Brain pericyte (primary cell): Measurements from ENCODE around the gene ERFE.
"Not testable (repeated sequence)": the region's sequence is repeated elsewhere in the genome, so short reads cannot be mapped to it uniquely, and the experiment has no call there.

Source experiments
- DNase-seq: peaks from one replicate; pipeline ENCODE4 v3.0.0-alpha.2; 2012; ENCODE audit warnings: low read depth, low spot score

Gene ERFE, protein sequence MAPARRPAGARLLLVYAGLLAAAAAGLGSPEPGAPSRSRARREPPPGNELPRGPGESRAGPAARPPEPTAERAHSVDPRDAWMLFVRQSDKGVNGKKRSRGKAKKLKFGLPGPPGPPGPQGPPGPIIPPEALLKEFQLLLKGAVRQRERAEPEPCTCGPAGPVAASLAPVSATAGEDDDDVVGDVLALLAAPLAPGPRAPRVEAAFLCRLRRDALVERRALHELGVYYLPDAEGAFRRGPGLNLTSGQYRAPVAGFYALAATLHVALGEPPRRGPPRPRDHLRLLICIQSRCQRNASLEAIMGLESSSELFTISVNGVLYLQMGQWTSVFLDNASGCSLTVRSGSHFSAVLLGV

GRCh38 chr2:238158509-238159070 is at the start of gene ERFE:
TSS of gene ERFE (plus strand) at chr2:238158970. CDS start at chr2:238159008, 38 bp downstream.
- no peak for DNase-seq

GRCh38 chr2:238113611-238114010 is 45.2 kb upstream of the ERFE start:
- no peak for DNase-seq

DNA sequence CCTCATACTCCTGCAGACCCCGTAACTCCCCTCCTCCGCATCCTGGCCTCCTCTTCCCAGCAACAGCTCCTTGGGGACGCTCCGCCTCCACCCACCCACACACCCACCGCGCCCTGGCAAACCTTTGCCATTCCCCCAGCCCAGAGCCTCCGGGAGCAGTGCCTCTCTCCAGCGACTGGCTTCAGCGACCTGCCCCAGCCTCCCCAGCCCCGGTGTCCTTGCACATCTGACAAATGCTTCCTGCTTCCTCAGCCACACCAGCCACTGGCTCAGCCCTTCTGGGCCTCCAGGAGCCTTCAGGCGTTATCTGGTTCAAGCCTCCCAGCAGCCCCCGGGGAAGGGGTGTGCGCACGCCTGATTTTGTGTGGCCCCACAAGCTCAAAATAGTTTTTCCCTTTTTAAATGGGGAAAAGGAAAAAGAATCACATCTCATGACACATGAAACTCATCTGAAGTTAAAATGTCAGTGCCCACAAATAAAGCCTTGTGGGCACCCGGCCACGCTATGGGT is 44.4 kb upstream of the ERFE start:
- DNase-seq: no peak

DNA sequence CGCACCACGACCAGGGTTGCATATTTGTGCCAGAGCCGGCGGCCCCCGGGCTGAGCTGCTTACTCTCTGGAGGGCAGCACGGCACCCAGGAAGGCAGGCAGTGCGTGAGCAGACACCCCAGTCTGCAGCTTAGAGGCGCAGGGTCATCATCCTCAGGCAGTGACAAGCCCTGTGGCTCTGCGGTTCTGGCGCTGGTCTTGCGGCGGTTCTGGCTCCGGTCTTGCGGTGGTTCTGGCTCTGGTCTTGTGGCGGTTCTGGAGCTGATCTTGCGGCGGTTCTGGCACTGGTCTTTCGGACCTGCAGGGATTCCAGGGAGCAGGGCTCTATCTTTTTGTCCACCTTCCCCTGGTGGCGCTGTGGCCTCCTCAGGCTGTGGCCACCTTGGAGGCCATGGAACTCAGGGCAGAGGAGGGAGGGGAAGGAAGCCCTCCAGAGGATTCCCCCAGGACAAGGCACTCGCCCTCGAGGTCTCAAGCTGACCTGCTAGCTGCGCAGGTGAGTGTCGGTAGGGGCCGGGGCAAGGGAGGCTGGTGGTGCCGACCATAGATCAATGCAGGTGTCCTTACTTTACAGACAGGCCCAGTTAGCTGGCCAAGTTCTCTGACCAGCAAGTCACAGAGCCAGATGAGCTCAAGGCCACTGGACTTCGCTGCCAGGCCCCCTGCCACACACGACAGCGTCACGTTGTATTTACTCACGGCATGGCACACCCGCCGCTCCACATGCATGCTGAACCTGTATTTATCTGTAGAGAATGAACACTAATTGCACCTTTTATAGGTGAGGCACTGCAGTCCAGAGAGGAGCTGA is 43.7 kb upstream of the ERFE start:
- DNase-seq: no peak

DNA sequence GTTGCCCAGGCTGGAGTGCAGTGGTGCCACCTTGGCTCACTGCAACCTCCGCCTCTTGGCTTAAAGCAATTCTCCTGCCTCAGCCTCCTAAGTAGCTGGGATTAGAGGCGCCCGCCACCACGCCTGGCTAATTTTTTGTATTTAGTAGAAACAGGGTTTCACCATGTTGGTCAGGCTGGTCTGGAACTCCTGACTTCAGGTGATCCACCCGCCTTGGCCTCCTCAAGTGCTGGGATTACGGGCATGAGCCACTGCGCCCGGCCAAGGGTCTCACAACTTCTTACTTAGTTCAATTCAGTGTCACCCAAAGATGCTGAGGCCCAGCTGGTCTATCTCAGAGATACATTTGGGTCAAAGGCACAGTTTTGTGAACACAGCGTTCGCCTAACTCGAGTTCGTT is 43.1 kb upstream of the ERFE start:
- not testable (repeated sequence) for DNase-seq

DNA sequence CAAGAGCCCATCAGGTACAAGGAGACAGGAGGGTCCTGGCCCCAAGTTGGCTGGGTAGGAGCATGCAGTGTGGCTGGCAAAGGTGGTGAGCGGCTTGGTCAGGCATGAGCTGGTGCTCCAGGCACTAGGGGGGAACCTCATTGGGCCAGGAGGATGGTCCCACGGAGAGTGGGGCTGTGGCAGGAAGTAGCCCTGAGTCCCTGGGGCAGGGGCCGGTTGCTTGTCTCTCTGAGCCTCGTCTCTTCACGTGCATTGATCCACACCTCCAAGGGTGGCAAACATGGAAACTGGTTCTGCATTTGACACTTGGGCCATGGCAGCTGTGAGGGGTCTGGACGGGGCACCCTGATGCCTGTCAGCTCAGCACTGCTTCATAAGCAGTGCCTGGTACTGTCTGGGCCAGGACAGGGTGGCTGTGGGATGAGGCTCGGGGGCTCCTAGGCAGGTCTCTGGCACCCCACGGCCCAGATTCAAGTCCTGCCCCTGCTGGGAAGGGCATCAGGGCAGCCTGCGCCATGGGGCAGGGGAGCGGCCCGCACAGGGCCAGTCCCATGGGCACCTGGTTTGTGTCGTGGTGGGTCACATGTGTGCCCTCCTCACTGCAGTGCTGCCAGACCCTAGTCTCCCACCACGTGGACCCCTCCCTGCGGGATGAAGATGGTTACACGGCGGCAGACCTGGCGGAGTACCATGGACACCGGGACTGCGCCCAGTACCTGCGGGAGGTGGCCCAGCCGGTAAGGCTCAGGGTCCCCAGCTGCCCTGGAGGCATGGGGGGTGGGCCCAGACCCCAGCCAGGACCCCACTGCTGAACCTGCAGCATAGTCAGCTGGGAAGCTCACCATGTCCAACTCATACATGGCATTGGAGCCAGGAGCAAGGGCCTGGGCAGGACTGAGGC is 42.2 kb upstream of the ERFE start:
- no peak for DNase-seq

- DNase-seq: no peak
Observed at GRCh38 chr2:238117199-238118154, 41.3 kb upstream of the ERFE start.

GRCh38 chr2:238119756-238120462 is 38.9 kb upstream of the ERFE start:
- no peak for DNase-seq

DNA sequence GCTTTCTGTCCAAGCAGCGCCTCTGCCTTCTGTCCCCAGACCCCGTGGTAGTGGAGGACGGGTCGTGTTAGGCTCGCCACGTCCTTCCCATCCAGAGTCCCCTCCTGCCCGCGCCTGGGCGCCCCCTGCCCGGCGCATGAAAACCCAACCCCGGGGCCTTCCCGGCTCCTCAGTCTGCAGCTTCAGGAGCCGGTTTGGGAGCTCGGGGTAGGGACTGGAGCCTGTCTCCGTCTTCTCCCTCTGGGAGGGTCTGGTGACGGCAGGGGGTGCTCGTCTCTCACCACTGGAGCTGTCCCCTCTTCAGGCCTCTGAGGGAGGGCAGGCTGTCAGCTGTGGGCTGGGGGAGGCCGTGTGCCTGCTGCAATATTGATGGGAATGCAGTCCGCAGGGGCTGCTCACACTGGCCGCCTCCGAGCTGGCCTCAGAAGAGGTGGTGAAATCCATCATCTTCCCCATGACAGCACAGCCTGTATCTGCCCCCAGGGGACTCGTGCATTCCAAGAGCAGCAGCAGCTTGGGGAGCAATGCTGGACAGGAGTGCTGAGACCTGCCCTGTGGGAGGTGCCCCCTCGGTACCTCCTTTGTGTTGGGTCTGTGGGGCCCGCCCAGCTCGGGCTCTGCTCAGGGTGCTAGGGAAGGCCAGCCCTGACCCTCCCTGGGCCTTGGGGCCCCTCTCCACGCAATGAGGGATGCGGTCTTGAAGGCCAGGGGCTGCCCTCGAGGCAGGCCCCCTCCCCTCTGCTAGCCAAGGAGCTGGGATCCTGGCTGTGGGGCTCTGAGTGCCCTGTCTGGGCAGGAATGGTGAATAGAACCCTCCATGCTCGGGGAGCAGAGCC is 38.1 kb upstream of the ERFE start:
- no peak for DNase-seq

DNA sequence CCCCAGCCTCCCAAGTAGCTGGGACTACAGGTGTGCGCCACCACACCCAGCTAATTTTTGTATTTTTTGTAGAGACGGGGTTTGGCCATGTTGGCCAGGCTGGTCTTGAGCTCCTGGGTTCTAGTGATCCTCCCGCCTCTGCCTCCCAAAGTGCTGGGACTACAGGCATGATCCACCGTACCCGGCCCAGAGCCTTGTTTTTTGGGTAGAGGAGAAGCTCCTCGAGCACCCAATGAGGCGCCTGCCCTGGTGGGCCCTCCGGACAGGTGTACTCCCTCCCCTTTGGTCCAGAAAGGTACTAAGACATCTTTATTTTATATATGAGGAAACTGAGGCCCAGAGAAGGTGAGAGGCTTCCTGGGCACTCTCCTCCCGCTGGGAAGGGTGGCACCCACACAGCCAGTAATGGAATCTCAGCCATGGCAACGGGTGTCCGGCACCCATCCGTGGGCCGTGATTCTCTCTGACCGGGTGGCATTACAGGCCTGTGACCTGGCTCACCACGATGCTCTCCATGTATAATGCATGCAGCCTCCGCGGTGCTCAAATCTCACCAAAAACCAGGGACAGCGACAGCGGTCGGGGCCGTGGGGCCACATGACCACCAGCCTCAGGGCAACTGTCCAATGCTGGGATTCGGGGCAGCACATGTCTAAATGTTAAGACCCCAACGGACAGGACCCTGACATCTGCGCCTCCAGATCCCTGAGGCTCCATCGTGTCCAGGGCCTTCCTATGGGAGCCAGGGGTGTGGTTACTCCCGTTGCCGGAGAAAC is 37.1 kb upstream of the ERFE start:
- DNase-seq: no peak

- DNase-seq: no peak
Observed at GRCh38 chr2:238122287-238123217, 36.2 kb upstream of the ERFE start.

GRCh38 chr2:238123218-238123971 is 35.4 kb upstream of the ERFE start:
- DNase-seq: no peak

GRCh38 chr2:238123991-238124470 is 34.7 kb upstream of the ERFE start:
- no peak for DNase-seq

DNA sequence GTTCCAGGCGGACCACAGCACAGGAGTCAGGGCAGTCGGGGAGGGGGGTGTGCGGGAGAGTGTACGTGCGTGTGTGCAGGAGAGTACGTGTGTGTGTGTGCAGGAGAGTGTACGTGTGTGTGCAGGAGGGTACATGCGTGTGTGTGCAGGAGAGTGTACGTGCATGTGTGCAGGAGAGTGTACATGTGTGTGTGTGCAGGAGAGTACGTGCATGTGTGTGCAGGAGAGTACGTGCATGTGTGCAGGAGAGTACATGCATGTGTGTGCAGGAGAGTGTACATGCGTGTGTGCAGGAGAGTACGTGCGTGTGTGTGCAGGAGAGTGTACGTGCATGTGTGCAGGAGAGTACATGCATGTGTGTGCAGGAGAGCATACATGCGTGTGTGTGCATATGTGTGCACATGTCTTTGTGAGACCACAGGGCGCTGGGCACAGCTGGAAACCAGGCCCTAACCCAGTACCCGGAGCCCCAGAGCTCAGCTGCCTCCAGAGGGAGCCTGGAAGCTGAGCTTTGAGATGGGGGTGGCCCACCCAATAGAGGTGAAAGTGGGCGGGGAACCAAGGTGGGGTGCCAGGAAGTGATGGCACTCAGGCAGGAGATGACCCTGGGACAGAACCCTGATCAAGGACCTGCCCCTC is 34.2 kb upstream of the ERFE start:
- DNase-seq: no peak

- no peak for DNase-seq
Observed at GRCh38 chr2:238125127-238125885, 33.5 kb upstream of the ERFE start.
